Fibroblast of lung (primary cell): ENCODE data around the gene HS3ST3A1. TPM values are rescaled to one million over a fixed set of nuclear protein-coding genes. Genes with fewer than 3 reads are reported as not detected.

ENCODE experiments used
- DNase-seq, 2 donors: peaks; one replicate each; pipeline versions ENCODE4 v3.0.0 to v3.0.0-alpha.2; 2010; ENCODE audit warnings: low read depth in 2 of 2
- H2AFZ ChIP-seq: 2 replicates; pipeline ENCODE4 v1.5.1; 2012; ENCODE audit warnings: low read length, control low read depth, inconsistent platforms
- H3K27ac ChIP-seq: 2 replicates; pipeline ENCODE4 v1.5.1; 2011; ENCODE audit warnings: low read length, control low read depth; ENCODE audit not compliant: insufficient read depth
- H3K27me3 ChIP-seq: 2 replicates; pipeline ENCODE4 v1.5.1; 2011; ENCODE audit warnings: mild to moderate bottlenecking, low read length; ENCODE audit not compliant: control insufficient read depth, insufficient read depth
- H3K36me3 ChIP-seq: 2 replicates; pipeline ENCODE4 v1.5.1; 2011; ENCODE audit warnings: low read length; ENCODE audit not compliant: control insufficient read depth, insufficient read depth
- H3K4me1 ChIP-seq: 2 replicates; pipeline ENCODE4 v1.5.1; 2011; ENCODE audit warnings: low read length; ENCODE audit not compliant: control insufficient read depth, insufficient read depth; ENCODE audit errors: extremely low read depth
- H3K4me2 ChIP-seq: 2 replicates; pipeline ENCODE4 v1.5.1; 2011; ENCODE audit warnings: low read length, control low read depth; ENCODE audit not compliant: insufficient read depth; ENCODE audit errors: extremely low read depth
- H3K4me3 ChIP-seq, 4 experiments: fragments of 200-600 bp in 1 of 4; sonication (generic) in 1 of 4; replicated peaks in 1 of 4; 2 replicates each; pipeline ENCODE4 v1.5.1; 2011 to 2016; ENCODE audit warnings: low read length in 4 of 4, low read depth in 3 of 4, mild to moderate bottlenecking in 3 of 4, control low read depth in 2 of 4, inconsistent platforms in 1 of 4, mixed read lengths in 1 of 4; ENCODE audit not compliant: insufficient read depth in 1 of 4; ENCODE audit errors: control extremely low read depth in 1 of 4
- H3K79me2 ChIP-seq: 2 replicates; pipeline ENCODE4 v1.5.1; 2012; ENCODE audit warnings: mild to moderate bottlenecking, low read length, inconsistent platforms; ENCODE audit not compliant: control insufficient read depth, insufficient read depth
- H3K9ac ChIP-seq: 2 replicates; pipeline ENCODE4 v1.5.1; 2011; ENCODE audit warnings: mild to moderate bottlenecking, low read length, control low read depth; ENCODE audit not compliant: insufficient read depth
- H3K9me3 ChIP-seq: 2 replicates; pipeline ENCODE4 v1.5.1; 2012; ENCODE audit warnings: low read depth, low read length; ENCODE audit not compliant: control insufficient read depth, insufficient read depth
- H4K20me1 ChIP-seq: 2 replicates; pipeline ENCODE4 v1.5.1; 2011; ENCODE audit warnings: low read length; ENCODE audit not compliant: control insufficient read depth, insufficient read depth; ENCODE audit errors: extremely low read depth
- EZH2 ChIP-seq: IDR thresholded peaks from 2 replicates; pipeline ENCODE4 v1.5.1; 2012; ENCODE audit warnings: low read length, control low read depth, mild to moderate bottlenecking; ENCODE audit errors: missing control alignments
- polyA plus RNA-seq, 2 donors: library from polyadenylated mRNA; depleted of rRNA in 1 of 2; stranded (reverse) in 1 of 2; unstranded in 1 of 2; fragments of >200 nt; gene quantifications; 2 replicates each; pipeline ENCODE4 v1.2.1, GENCODE V29; 2011 to 2012; ENCODE audit warnings: missing spikeins in 1 of 2
- total RNA-seq: library from RNA; depleted of rRNA; stranded (reverse); fragments of >200 nt; gene quantifications from 2 replicates; pipeline ENCODE4 v1.2.1, GENCODE V29; 2014
- TF ChIP-seq, protein P1 (sequence below), 2 donors: IDR thresholded peaks in 1 of 2; conservative IDR thresholded peaks in 1 of 2; 1 replicate in 1 of 2; 2 replicates in 1 of 2; pipeline ENCODE4 v1.5.1; 2011 to 2012; ENCODE audit warnings: low read length in 2 of 2, control low read depth in 1 of 2, inconsistent platforms in 1 of 2, low read depth in 1 of 2, mild to moderate bottlenecking in 1 of 2

The HS3ST3A1 gene
- total and polyA plus RNA-seq, 2 donors (not counting 1 experiment from before 2014, with no cell fraction given): 2.4 to 48.7 TPM

DNA sequence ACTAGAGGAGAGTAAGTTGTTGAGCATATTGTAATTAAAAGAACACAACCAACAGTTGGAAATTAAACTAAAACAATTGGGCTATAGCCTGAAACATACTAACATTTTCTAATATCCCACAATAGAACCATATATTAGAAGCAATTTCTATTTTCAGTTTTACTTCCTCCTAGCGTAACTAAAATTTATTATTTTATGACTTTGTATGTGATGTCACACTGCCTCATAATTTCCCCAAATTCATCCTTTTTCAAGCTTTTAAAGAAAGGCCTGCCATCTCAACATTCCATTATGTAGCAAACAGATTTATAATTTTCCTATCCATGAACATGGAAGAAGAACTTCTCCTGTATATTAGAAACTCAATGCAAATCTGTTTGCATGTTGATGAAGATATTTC, 110.2 kb downstream of the HS3ST3A1 start:
- no peaks in the 10 kb centered on the region for H4K20me1 ChIP-seq
- no peak overlapping the region for H3K4me2 ChIP-seq
- no peaks in the 10 kb centered on the region for H3K9me3 ChIP-seq
- no peaks in the 10 kb centered on the region for H3K36me3 ChIP-seq
- no peak overlapping the region for H3K9ac ChIP-seq
- H3K4me3 ChIP-seq: no peak overlapping the region
- H2AFZ ChIP-seq: no peak overlapping the region
- no peaks in the 10 kb centered on the region for H3K79me2 ChIP-seq
- TF ChIP-seq, protein P1, sequence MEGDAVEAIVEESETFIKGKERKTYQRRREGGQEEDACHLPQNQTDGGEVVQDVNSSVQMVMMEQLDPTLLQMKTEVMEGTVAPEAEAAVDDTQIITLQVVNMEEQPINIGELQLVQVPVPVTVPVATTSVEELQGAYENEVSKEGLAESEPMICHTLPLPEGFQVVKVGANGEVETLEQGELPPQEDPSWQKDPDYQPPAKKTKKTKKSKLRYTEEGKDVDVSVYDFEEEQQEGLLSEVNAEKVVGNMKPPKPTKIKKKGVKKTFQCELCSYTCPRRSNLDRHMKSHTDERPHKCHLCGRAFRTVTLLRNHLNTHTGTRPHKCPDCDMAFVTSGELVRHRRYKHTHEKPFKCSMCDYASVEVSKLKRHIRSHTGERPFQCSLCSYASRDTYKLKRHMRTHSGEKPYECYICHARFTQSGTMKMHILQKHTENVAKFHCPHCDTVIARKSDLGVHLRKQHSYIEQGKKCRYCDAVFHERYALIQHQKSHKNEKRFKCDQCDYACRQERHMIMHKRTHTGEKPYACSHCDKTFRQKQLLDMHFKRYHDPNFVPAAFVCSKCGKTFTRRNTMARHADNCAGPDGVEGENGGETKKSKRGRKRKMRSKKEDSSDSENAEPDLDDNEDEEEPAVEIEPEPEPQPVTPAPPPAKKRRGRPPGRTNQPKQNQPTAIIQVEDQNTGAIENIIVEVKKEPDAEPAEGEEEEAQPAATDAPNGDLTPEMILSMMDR (conservative IDR thresholded peaks at IDR 0.05 in 1 of 2, IDR thresholded peaks at IDR 0.05 in 1 of 2; ENCODE audit: low read depth in 1 of 2, low read length in 2 of 2): no peak
- TF ChIP-seq EZH2: no peak
- no peaks in the 10 kb centered on the region for H3K27me3 ChIP-seq
- no peak for DNase-seq
- H3K4me1 ChIP-seq: no peaks in the 10 kb centered on the region
- no peak overlapping the region for H3K27ac ChIP-seq

DNA sequence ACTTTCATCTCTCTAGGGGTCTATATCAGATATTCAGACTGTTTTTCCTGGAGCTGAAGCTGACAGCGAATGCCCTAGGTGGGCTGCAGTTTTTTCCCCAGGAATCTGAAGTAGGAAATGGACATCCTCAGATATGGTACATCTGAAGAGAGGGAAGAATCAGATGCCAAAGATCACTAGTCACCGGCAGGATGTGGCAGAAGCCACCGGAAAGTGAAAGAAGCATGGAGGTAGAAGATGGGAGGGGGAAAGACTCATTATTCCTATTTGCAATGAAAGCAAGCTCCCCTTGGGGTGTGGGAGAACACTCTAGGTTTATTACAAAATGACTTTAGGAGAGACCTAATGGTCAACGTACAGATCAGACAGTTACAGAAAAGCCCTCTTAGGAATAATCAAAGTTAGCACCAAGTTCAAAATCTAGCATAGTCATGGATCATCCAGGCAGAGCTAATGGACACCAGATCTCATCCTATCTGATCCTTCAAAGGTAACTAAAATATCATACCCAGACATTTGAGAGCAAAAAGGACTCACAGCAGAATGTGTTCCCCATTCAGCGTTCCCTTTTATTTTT, 110.7 kb downstream of the HS3ST3A1 start:
- H3K36me3 ChIP-seq: no peaks in the 10 kb centered on the region

DNA sequence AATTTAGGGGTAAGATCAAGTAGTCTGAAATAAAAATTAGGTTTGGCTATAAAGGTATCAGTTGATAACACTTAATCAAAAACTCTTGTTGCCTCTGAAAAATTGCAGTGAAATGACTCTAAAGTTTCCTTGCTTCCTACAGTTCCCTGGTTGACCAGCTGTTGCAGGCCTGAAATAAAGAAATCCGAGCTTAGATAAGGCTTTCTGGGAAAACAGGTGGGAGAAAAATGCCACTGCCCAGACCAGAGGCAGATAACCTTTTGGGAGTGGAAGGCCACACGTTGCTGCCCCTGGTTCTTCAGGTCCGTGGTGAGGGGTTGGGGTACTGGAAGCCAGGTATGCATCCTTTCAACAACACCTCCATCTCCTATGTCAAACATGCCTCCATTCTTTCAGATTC, 111.3 kb downstream of the HS3ST3A1 start:
- Histone ChIP-seq H3K9ac (no peak overlapping the region), H3K79me2 (no peaks in the 10 kb centered on the region), H3K4me3 (no peak overlapping the region), H3K9me3 (no peaks in the 10 kb centered on the region), H3K27me3 (no peaks in the 10 kb centered on the region), H3K27ac (no peak overlapping the region), H3K4me2 (no peak overlapping the region), H4K20me1 (no peaks in the 10 kb centered on the region), H3K4me1 (no peaks in the 10 kb centered on the region), H3K36me3 (no peaks in the 10 kb centered on the region), H2AFZ (no peak overlapping the region)
- no peak for TF ChIP-seq EZH2
- DNase-seq: no peak

More for the DNA sequence above, 110.7 kb downstream of the HS3ST3A1 start:
- no peaks in the 10 kb centered on the region for H3K4me1 ChIP-seq
- no peak overlapping the region for H3K4me2 ChIP-seq
- H2AFZ ChIP-seq: no peak overlapping the region
- no peak overlapping the region for H3K27ac ChIP-seq
- H3K27me3 ChIP-seq: no peaks in the 10 kb centered on the region
- DNase-seq: peak in 1 of 2 donors; percentile 62
- H3K79me2 ChIP-seq: no peaks in the 10 kb centered on the region
- no peaks in the 10 kb centered on the region for H4K20me1 ChIP-seq
- no peak overlapping the region for H3K4me3 ChIP-seq
- H3K9ac ChIP-seq: no peak overlapping the region
- no peaks in the 10 kb centered on the region for H3K9me3 ChIP-seq
- no peak for TF ChIP-seq EZH2
- TF ChIP-seq, protein P1 (conservative IDR thresholded peaks at IDR 0.05 in 1 of 2, IDR thresholded peaks at IDR 0.05 in 1 of 2; ENCODE audit: low read depth in 1 of 2, low read length in 2 of 2): no peak
